ENCODE measurements around the gene ETV6. TPM values are rescaled to one million over a fixed set of nuclear protein-coding genes. Genes with fewer than 3 reads are reported as not detected.

Gene ETV6
- polyA plus RNA-seq, 2 of the 4 experiments (the other 2 are of a cell fraction), result 4.0 to 7.0 TPM

GRCh38 chr12:11731455-11731854, 82.0 kb downstream of the ETV6 start:
- ChIA-PET CTCF (interaction anchor here (0.6 kb wide), 1 partner anchor 180 kb away, joined by 3 read pairs; no protein-coding TSS in a partner anchor), POLR2A (no interaction called here)
- DNase-seq (ENCODE audit: low read depth in 1 of 2, low spot score in 1 of 2) (peak in 1 of 2 experiments; percentile 21), ATAC-seq (no peak), FAIRE-seq (no peak)
- Histone ChIP-seq H3K9me3 (no peaks in the 10 kb centered on the region), H3K4me3 (no peak overlapping the region), H3K4me2 (peak overlapping the region; percentile 48), H3K4me1 (peaks cover 19% of the 10 kb centered on the region; the same call in 2 of the 3 replicates), H3K27ac (peak overlapping the region in 1 of 2 experiments; percentile 48; a peak in 2 of 6 replicates)
- TF ChIP-seq TP53 (CRISPR knock-in tag; IDR thresholded peaks at IDR 0.05) (no peak), SREBF2 (IDR thresholded peaks at IDR 0.05) (no peak), PHF8 (IDR thresholded peaks at IDR 0.05; ENCODE audit: borderline replicate concordance, low read depth) (no peak), ATOH8 (CRISPR knock-in tag; IDR thresholded peaks at IDR 0.05; ENCODE audit: low read depth) (no peak), MAZ (IDR thresholded peaks at IDR 0.05; ENCODE audit: borderline replicate concordance, low read depth, low read length) (no peak), MAFK (IDR thresholded peaks at IDR 0.05; ENCODE audit: partially characterized antibody) (no peak), ZC3H11A (IDR thresholded peaks at IDR 0.05) (no peak), POLR2AphosphoS2 (conservative IDR thresholded peaks at IDR 0.05; ENCODE audit: low read length) (no peak), RAD21 (conservative IDR thresholded peaks at IDR 0.05 in 1 of 2, IDR thresholded peaks at IDR 0.05 in 1 of 2) (no peak), HEYL (CRISPR knock-in tag; IDR thresholded peaks at IDR 0.05) (no peak), SMC3 (IDR thresholded peaks at IDR 0.05) (no peak), RARB (CRISPR knock-in tag; IDR thresholded peaks at IDR 0.05) (no peak), CEBPB (IDR thresholded peaks at IDR 0.05) (no peak), RNF2 (IDR thresholded peaks at IDR 0.05; ENCODE audit: borderline replicate concordance, low read depth) (no peak), ELK1 (IDR thresholded peaks at IDR 0.05; ENCODE audit: low read depth, low read length) (no peak), ESRRA (IDR thresholded peaks at IDR 0.05; ENCODE audit: borderline replicate concordance, low read length) (no peak), MYC (IDR thresholded peaks at IDR 0.05; ENCODE audit: borderline replicate concordance, low read length) (no peak), TFCP2L1 (CRISPR knock-in tag; IDR thresholded peaks at IDR 0.05) (no peak)
- TF ChIP-seq, protein P1, sequence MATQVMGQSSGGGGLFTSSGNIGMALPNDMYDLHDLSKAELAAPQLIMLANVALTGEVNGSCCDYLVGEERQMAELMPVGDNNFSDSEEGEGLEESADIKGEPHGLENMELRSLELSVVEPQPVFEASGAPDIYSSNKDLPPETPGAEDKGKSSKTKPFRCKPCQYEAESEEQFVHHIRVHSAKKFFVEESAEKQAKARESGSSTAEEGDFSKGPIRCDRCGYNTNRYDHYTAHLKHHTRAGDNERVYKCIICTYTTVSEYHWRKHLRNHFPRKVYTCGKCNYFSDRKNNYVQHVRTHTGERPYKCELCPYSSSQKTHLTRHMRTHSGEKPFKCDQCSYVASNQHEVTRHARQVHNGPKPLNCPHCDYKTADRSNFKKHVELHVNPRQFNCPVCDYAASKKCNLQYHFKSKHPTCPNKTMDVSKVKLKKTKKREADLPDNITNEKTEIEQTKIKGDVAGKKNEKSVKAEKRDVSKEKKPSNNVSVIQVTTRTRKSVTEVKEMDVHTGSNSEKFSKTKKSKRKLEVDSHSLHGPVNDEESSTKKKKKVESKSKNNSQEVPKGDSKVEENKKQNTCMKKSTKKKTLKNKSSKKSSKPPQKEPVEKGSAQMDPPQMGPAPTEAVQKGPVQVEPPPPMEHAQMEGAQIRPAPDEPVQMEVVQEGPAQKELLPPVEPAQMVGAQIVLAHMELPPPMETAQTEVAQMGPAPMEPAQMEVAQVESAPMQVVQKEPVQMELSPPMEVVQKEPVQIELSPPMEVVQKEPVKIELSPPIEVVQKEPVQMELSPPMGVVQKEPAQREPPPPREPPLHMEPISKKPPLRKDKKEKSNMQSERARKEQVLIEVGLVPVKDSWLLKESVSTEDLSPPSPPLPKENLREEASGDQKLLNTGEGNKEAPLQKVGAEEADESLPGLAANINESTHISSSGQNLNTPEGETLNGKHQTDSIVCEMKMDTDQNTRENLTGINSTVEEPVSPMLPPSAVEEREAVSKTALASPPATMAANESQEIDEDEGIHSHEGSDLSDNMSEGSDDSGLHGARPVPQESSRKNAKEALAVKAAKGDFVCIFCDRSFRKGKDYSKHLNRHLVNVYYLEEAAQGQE (IDR thresholded peaks at IDR 0.05), result no peak
- TF ChIP-seq, protein P2, sequence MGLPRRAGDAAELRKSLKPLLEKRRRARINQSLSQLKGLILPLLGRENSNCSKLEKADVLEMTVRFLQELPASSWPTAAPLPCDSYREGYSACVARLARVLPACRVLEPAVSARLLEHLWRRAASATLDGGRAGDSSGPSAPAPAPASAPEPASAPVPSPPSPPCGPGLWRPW (IDR thresholded peaks at IDR 0.05), result no peak
- WGBS (ENCODE audit: missing lambda C conversion rate), result 26% methylated on average over 3 of the region's 3 CpGs

DNA sequence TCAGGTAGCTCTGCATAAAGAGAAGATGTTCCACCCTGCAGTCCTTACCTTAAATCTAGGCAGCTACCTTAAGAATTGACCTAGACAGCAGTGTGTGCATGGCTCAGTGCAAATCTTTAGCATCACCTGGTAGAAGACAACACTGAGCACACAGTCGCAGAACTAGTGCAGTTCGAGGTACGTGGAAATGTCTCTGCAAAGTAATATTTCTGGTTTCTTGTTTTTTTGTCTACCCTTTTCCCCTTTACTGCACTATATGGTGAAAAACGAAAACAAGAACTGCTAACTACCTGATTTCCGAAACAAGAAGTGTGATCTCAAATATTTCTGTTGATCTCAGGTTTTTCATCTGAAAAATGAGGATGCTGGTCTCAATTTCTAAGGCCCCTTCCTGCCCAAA, 82.5 kb downstream of the ETV6 start:
- Histone ChIP-seq H3K9me3 (no peaks in the 10 kb centered on the region), H3K4me2 (no peak overlapping the region; the same call in 2 of the 3 replicates), H3K4me1 (peaks cover 19% of the 10 kb centered on the region; the same call in 2 of the 3 replicates), H3K4me3 (no peak overlapping the region), H3K27ac (peak overlapping the region in 1 of 2 experiments; percentile 48; a peak in 2 of 6 replicates)
- 90% methylated on average over 5 of the region's 5 CpGs for WGBS (ENCODE audit: missing lambda C conversion rate)
- ATAC-seq (no peak), DNase-seq (ENCODE audit: low read depth in 1 of 2, low spot score in 1 of 2) (no peak), FAIRE-seq (peak; percentile 39)
- TF ChIP-seq PHF8 (IDR thresholded peaks at IDR 0.05; ENCODE audit: borderline replicate concordance, low read depth) (no peak), TP53 (CRISPR knock-in tag; IDR thresholded peaks at IDR 0.05) (no peak), TFCP2L1 (CRISPR knock-in tag; IDR thresholded peaks at IDR 0.05) (no peak), ZSCAN20 (CRISPR knock-in tag; IDR thresholded peaks at IDR 0.05) (no peak), NFE2L2 (conservative IDR thresholded peaks at IDR 0.05; ENCODE audit: low read length) (no peak), HOXB13 (CRISPR knock-in tag; IDR thresholded peaks at IDR 0.05; ENCODE audit: low read depth) (no peak), MAFK (IDR thresholded peaks at IDR 0.05; ENCODE audit: partially characterized antibody) (no peak)
- TF ChIP-seq, protein P2 (IDR thresholded peaks at IDR 0.05), result no peak
- POLR2A ChIA-PET, result no interaction called here
- CTCF ChIA-PET, result interaction anchor here (0.6 kb wide), 1 partner anchor 180 kb away, joined by 3 read pairs; no protein-coding TSS in a partner anchor

All from A549 (cell line).